Adrenal gland (tissue), 12 donors: ENCODE data around the gene STAB2. TPM values are rescaled to one million over a fixed set of nuclear protein-coding genes. Genes with fewer than 3 reads are reported as not detected.

Source experiments
- DNase-seq, 7 donors: peaks; one replicate each; pipeline ENCODE4 v3.0.0-alpha.2; 2019 to 2020
- H3K27ac ChIP-seq, 5 donors: fragments of 200-600 bp; sonication (generic) in 4 of 5; 1 replicate in 3 of 5; 2 replicates in 2 of 5; pipeline versions ENCODE4 v1.5.1 to v1.8.0; 2016 to 2020; ENCODE audit warnings: mild to moderate bottlenecking in 1 of 5
- H3K27me3 ChIP-seq: fragments of 200-600 bp; 2 replicates; pipeline ENCODE4 v1.8.0; 2021
- H3K36me3 ChIP-seq, 2 donors: fragments of 200-600 bp; replicated peaks in 1 of 2; 1 replicate in 1 of 2; 2 replicates in 1 of 2; pipeline versions ENCODE4 v1.5.1 to v1.8.0; 2018 to 2022
- H3K4me1 ChIP-seq, 2 donors: fragments of 200-600 bp; replicated peaks in 1 of 2; 1 replicate in 1 of 2; 2 replicates in 1 of 2; pipeline versions ENCODE4 v1.5.1 to v1.8.0; 2018 to 2021
- H3K4me3 ChIP-seq, 4 donors: fragments of 200-600 bp; sonication (generic) in 3 of 4; one replicate each; pipeline ENCODE4 v1.5.1; 2016 to 2018
- H3K9me3 ChIP-seq, 3 donors: fragments of 200-600 bp; sonication (generic) in 1 of 3; replicated peaks in 1 of 3; 1 replicate in 2 of 3; 2 replicates in 1 of 3; pipeline versions ENCODE4 v1.5.1 to v1.8.0; 2016 to 2021
- POLR2A ChIP-seq, 2 donors: fragments of 450-650 bp; IDR thresholded peaks; one replicate each; pipeline ENCODE4 v1.6.1; 2017; ENCODE audit warnings: antibody characterized with exemption in 2 of 2, mild to moderate bottlenecking in 2 of 2, moderate library complexity in 1 of 2
- WGBS, 4 donors: extraction: QIAGEN DNeasy Blood & Tissue Kit in 2 of 4; methylation state at CpG; one replicate each; pipeline versions ENCODE4 v1.1.5 to v1.1.7; 2013 to 2017; 5-methylcytosine and 5-hydroxymethylcytosine counted together
- intact Hi-C, 2 donors: fragments of 100-400 bp; cut with DNase I; formaldehyde crosslinking; loops; one replicate each; pipeline versions ENCODE4 v1.14.1 to v1.15.0; 2022 to 2023
- polyA plus RNA-seq, 3 donors: library from polyadenylated mRNA; stranded (reverse); fragments of 200-250 nt in 2 of 3; fragments of 350-450 nt in 1 of 3; fragmentation: Illumina TruSeq in 1 of 3; extraction: RNeasy Lipid Tissue Mini Kit (QIAGEN cat#74804) in 1 of 3; gene quantifications; one replicate each; pipeline ENCODE4 v1.2.3, GENCODE V29; 2013 to 2014
- total RNA-seq, 9 donors: library from RNA; depleted of rRNA in 4 of 9; stranded (reverse); fragments of >200 nt in 4 of 9; fragments of 120-200 nt in 1 of 9; fragmentation: NEBNext Ultra II Directional in 1 of 9; extraction: Animal tissue kit (Norgen Biotek cat#: 25700) in 1 of 9; gene quantifications; one replicate each; pipeline versions ENCODE4 v1.1.0 to v1.2.4, GENCODE V29; 2013 to 2023
- TF ChIP-seq, protein P1 (sequence below), 6 experiments: fragments of 450-650 bp in 4 of 6; fragments of 200-600 bp in 2 of 6; sonication (generic) in 1 of 6; IDR thresholded peaks; 1 replicate in 5 of 6; 2 replicates in 1 of 6; pipeline versions ENCODE4 v1.5.1 to v1.8.0; 2016 to 2021; ENCODE audit warnings: antibody characterized with exemption in 6 of 6, mild to moderate bottlenecking in 2 of 6, moderate library complexity in 1 of 6
- donor health status: healthy with polysubstance abuse.
- donor health status: Bipolar disorder and iron deficiency.
- donor health status: DM: yes; HTN: yes; CAD: no.
- donor health status: DM: no; HTN: no; CAD: no.
- donor health status: DM: no; HTN: no; CAD: no.
- donor health status: DM: yes; HTN: yes; CAD: no.

Gene STAB2
- total and polyA plus RNA-seq, 12 donors = 0.02 to 2.1 (median 0.27) TPM; not detected in 1

DNA sequence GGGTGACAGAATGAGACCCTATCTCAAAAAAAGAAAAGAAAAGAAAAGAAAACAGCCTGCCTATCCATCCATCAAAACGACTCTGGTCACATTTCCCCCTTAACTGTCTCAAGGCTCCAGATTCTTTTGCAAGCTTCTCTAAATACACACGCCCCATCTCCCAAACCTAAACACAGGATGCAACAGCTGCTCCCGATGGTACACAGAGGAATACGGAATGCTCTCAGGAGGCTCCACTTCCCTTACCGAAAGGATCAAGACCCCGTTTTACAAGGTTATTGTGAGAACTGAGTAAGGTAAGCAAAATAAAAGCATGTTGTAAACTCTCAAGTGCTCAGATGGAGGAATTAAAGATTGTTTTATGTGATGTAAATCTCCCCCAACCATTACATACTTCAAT, 191.7 kb downstream of the STAB2 start:
- TF ChIP-seq POLR2A (IDR thresholded peaks at IDR 0.05) = no peak
- TF ChIP-seq, protein P1, sequence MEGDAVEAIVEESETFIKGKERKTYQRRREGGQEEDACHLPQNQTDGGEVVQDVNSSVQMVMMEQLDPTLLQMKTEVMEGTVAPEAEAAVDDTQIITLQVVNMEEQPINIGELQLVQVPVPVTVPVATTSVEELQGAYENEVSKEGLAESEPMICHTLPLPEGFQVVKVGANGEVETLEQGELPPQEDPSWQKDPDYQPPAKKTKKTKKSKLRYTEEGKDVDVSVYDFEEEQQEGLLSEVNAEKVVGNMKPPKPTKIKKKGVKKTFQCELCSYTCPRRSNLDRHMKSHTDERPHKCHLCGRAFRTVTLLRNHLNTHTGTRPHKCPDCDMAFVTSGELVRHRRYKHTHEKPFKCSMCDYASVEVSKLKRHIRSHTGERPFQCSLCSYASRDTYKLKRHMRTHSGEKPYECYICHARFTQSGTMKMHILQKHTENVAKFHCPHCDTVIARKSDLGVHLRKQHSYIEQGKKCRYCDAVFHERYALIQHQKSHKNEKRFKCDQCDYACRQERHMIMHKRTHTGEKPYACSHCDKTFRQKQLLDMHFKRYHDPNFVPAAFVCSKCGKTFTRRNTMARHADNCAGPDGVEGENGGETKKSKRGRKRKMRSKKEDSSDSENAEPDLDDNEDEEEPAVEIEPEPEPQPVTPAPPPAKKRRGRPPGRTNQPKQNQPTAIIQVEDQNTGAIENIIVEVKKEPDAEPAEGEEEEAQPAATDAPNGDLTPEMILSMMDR (IDR thresholded peaks at IDR 0.05) = no peak
- Histone ChIP-seq H3K36me3 (peaks cover 0 to 14% of the 10 kb centered on the region in 2 donors), H3K4me1 (no peaks in the 10 kb centered on the region), H3K4me3 (no peak overlapping the region), H3K9me3 (no peaks in the 10 kb centered on the region), H3K27me3 (no peaks in the 10 kb centered on the region), H3K27ac (no peak overlapping the region)
- DNase-seq = no peak
- intact Hi-C loops = loop anchor here in 1 of 2 donors (10.0 kb wide), 1 partner anchor 86 kb away; no protein-coding TSS in a partner anchor
- 82 to 85% (median 84%) methylated on average over 6 of the region's 6 CpGs for WGBS, 4 donors

DNA sequence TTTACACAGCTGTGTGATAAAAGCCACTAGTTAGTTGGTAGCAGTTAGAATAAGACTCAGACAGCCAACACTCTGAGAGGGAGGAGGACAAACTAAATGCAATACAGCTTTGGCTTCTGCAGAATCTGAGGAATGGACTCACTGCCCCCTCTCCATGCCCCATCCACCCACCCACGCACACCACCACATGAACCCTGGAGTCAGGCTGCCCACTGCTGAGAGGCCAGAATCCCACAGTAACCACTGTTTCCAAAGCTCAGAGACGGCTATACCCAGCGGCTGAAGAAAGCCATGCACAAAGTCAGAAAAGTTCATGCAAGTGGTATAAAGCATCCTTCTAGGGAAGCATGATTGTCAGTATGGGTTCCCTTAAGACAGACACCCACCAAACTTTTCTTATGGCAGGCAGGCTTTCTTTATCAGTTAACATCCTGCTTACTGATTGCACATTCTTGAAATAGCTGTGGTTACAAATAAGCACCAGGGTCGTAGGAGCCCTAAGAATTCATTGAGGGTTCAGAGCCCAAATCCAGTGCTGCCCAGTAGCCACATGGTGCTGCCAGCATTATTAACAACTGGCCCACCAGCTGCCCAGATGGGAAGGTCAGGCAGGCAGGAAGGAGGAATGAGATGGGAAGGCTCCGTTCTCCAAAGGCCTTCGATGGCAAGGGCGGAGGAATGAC, 192.5 kb downstream of the STAB2 start:
- WGBS, 4 donors = 86 to 87% (median 87%) methylated on average over 7 of the region's 7 CpGs
- Histone ChIP-seq H3K27ac (no peak overlapping the region), H3K9me3 (no peaks in the 10 kb centered on the region), H3K4me3 (no peak overlapping the region), H3K27me3 (no peaks in the 10 kb centered on the region), H3K4me1 (no peaks in the 10 kb centered on the region), H3K36me3 (peaks cover 0 to 14% of the 10 kb centered on the region in 2 donors)
- intact Hi-C loops = loop anchor here in 1 of 2 donors (10.0 kb wide), 1 partner anchor 85 kb away; no protein-coding TSS in a partner anchor
- TF ChIP-seq POLR2A (IDR thresholded peaks at IDR 0.05) = no peak
- TF ChIP-seq, protein P1 (IDR thresholded peaks at IDR 0.05) = no peak
- no peak for DNase-seq

DNA sequence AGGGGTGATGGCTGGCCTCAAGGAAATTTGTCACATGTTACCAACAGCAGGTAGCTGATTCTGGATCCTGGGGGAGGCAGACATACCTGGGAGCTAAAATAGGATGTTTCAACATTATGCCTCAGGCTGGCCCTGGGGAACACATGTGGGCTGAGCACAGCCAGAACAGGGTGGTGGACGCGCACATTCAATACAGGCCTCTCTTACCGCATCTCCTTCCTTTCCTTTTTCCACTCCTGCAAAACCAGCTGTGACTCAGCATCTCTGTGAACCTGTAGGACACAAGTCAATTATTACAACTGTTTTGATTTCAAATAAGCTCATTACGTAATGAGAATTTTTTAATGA, 193.0 kb downstream of the STAB2 start:
- peaks cover 0 to 14% of the 10 kb centered on the region in 2 donors for H3K36me3 ChIP-seq
- peaks cover 0 to 4% of the 10 kb centered on the region in 2 donors for H3K4me1 ChIP-seq
- 94 to 97% (median 97%) methylated on average over 4 of the region's 4 CpGs for WGBS, 4 donors
- no peak overlapping the region for H3K4me3 ChIP-seq
- no peaks in the 10 kb centered on the region for H3K27me3 ChIP-seq
- no peaks in the 10 kb centered on the region for H3K9me3 ChIP-seq
- no peak for DNase-seq
- intact Hi-C loops = no loop called here
- H3K27ac ChIP-seq = no peak overlapping the region
- TF ChIP-seq, protein P1 (IDR thresholded peaks at IDR 0.05) = no peak
- TF ChIP-seq POLR2A (IDR thresholded peaks at IDR 0.05) = no peak

DNA sequence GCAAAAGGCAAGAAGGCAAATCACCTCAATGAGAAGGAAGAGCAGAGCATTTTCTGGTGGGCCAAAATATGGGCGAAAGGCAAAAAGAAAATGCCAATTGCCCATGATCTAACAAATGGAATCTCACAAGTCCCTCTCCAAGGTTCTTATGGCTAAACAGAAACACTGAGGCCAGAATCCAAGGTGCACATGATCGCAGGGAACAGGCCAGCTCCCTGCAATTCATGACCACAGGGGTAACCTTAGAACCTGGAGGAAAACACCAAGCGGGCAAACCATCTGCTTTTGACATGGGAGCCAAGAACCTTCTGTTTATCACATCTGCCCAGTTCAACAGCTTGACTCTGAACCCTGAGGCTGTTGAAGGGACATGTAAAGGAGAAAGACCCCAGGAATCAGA, 193.9 kb downstream of the STAB2 start:
- TF ChIP-seq, protein P1 (IDR thresholded peaks at IDR 0.05) = no peak
- no peak for TF ChIP-seq POLR2A (IDR thresholded peaks at IDR 0.05)
- Histone ChIP-seq H3K4me3 (no peak overlapping the region), H3K27me3 (no peaks in the 10 kb centered on the region), H3K9me3 (no peaks in the 10 kb centered on the region), H3K4me1 (peaks cover 0 to 7% of the 10 kb centered on the region in 2 donors), H3K27ac (no peak overlapping the region), H3K36me3 (peaks cover 0 to 14% of the 10 kb centered on the region in 2 donors)
- WGBS, 4 donors = 93 to 97% (median 96%) methylated on average over 3 of the region's 3 CpGs
- intact Hi-C loops = no loop called here
- no peak for DNase-seq
